ENCODE measurements around the gene ITGB3BP.

The ITGB3BP gene

DNA sequence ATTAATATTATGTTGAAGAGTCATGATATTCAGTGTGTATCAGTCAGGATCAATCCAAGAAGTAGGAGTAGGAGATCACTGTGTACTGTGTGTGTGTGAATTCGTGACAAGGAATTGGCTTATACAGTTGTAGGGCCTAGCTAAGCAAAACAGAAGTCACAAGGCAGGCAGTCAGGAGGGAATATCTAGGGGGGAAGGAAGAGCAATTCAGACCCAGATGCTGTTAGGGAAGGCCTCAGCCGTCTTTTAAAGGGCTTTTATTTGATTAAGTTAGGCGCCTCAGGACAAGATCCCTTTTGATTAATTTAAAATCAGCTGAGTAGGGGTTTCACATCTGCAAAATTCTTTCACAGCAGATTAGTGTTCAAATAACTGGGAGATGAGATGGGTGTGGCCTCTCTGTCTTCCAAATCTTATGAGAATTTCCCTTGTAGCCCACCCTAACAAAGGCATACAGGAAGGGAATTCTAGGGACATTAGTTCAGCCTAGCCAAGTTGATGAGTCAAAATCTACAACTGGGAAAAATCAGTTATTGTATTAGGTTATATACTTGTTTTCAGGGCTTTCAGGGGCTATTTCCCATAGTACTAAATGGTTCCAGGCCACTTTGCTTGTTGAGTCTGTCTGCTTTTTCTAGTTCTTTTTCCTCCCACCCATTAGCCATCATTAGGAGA is 108.2 kb downstream of the ITGB3BP start:
- DNase-seq: no peak

DNA sequence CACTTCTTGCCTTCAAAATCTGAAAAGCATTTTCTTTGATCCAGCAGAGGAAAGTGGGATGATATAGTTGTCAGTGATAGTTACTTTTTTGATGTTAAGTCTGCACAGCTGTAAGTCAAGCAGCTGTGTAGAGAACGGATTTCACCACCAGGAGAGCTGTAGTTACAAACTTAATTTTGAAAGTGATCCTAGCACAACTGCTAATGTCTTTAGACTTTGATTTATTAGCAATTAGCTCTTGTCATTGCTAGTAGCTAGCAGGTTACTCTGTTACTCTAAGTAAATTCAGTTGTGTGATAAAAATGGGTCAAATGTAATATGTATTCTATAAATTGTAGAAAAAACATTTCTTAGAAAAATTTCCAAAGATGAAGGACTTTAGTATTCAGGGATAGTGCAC is 109.6 kb downstream of the ITGB3BP start:
- DNase-seq: no peak

DNA sequence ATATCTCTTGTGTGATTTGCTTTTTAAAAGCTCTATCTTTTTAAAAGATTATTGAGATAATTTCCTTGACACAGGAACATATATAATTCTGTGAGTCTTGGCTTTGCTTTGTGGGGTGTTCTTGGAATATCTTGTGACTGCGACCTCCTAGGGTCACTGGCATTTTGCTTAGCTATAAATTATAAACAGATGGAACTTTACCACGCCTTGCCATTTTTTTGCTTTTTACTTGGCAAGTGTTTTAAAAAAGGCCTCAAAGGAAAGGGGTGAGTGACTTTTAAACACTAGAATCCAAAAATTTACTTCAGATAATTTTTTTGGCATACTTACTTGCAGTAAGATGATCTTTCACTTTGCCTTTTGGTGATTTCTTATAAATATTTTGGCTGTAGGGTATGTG is 112.0 kb downstream of the ITGB3BP start:
- no peak for DNase-seq

DNA sequence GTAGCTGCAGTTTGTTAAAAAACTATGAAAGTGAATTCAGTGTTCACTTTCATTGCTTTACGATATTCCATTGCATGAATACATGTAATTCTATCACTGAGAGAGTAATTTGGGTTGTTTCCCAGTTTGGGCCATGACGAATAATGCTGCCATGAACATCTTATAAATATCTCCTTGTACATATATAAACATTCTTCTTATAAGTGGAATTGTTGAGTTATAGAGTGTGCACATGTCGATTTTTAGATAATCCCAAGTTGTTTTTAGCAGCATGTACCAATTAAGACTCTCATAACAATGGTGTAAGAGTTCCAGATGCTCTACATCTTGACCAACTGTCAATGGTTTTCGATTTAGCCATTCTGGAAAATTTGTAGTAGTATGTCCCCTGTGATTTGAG is 114.7 kb downstream of the ITGB3BP start:
- peak; percentile 40 for DNase-seq

GRCh38 chr1:63407002-63407401 is 116.0 kb downstream of the ITGB3BP start:
- no peak for DNase-seq

- no peak for DNase-seq
Observed at GRCh38 chr1:63405987-63406386, 117.0 kb downstream of the ITGB3BP start.

GRCh38 chr1:63405021-63405420 is 118.0 kb downstream of the ITGB3BP start:
- DNase-seq: no peak

DNA sequence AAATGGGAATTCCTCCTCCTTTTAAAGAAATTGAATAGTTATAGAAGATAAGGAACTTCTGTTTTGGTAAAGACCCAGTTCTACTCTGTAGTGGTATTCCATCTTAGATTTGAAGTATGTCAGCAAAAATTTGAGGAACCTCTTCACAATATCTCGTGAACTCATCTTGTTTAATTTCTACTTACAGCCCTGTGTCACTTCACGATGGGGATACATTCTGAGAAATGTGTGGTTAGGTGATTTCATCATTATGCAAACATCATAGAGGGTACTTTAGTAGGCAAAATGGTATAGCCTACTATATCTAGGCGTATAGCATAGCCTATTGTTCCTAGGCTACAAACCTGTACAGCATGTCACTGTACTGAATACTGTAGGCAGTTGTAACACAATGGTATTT is 119.6 kb downstream of the ITGB3BP start:
- DNase-seq: no peak

DNA sequence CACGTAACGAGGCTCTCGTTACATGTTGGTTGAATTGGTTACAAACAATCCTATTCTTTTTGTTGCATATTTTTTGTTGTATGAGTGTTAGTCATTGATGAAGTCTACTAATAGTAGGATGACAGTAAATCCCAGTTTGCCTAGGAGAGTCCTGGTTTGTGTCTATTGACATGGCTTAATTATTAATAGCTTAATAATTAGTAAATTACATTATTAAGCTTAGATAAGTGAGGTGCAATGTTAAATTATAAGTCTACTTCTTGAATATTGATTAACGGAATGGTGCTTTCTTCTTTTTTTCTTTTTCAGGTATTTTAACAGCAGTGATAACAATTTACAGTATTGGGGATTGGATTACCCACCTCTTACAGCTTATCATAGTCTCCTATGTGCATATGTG is 121.1 kb downstream of the ITGB3BP start:
- no peak for DNase-seq

Data from fibroblast of skin of right biceps (primary cell).